GM23338 (cell line): ENCODE results near the gene ZNF892. TPM values are rescaled to one million over a fixed set of nuclear protein-coding genes. Genes with fewer than 3 reads are reported as not detected.

ENCODE experiments used
- ATAC-seq: fragments of 200-7000 bp; cut with Tn5 transposase; 3 replicates; pipeline ENCODE4 v1.9.1; 2020
- DNase-seq: peaks from one replicate; pipeline ENCODE4 v3.0.0-alpha.2; 2015; ENCODE audit warnings: low spot score
- H2AFZ ChIP-seq: fragments of 200-600 bp; sonication (generic); 2 replicates; pipeline ENCODE4 v1.8.0; 2016; ENCODE audit warnings: antibody characterized with exemption, mild to moderate bottlenecking, moderate library complexity
- H3F3A ChIP-seq: fragments of 200-600 bp; sonication (generic); replicated peaks from 2 replicates; pipeline ENCODE4 v1.8.0; 2017; ENCODE audit warnings: antibody characterized with exemption, mixed run types, low read depth
- H3K27ac ChIP-seq: fragments of 200-600 bp; sonication (generic); 2 replicates; pipeline ENCODE4 v1.6.1; 2016; ENCODE audit warnings: low read depth
- H3K27me3 ChIP-seq: fragments of 200-600 bp; sonication (generic); 2 replicates; pipeline ENCODE4 v1.8.0; 2016; ENCODE audit warnings: mild to moderate bottlenecking, mixed run types, moderate library complexity; ENCODE audit not compliant: insufficient read depth
- H3K36me3 ChIP-seq: fragments of 200-600 bp; sonication (generic); 2 replicates; pipeline ENCODE4 v1.8.0; 2016; ENCODE audit warnings: mild to moderate bottlenecking; ENCODE audit not compliant: insufficient read depth
- H3K4me1 ChIP-seq: fragments of 200-600 bp; sonication (generic); 2 replicates; pipeline ENCODE4 v1.8.0; 2016; ENCODE audit warnings: mild to moderate bottlenecking, moderate library complexity; ENCODE audit not compliant: insufficient read depth
- H3K4me2 ChIP-seq: fragments of 200-600 bp; sonication (generic); 2 replicates; pipeline ENCODE4 v1.7.1; 2017; ENCODE audit warnings: mixed run types
- H3K4me3 ChIP-seq: fragments of 200-600 bp; sonication (generic); 2 replicates; pipeline ENCODE4 v1.6.1; 2016; ENCODE audit warnings: mixed run types
- H3K79me2 ChIP-seq: fragments of 200-600 bp; sonication (generic); replicated peaks from 2 replicates; pipeline ENCODE4 v1.8.0; 2017; ENCODE audit warnings: mild to moderate bottlenecking; ENCODE audit not compliant: insufficient read depth
- H3K9me2 ChIP-seq: fragments of 200-600 bp; sonication (generic); 2 replicates; pipeline ENCODE4 v1.8.0; 2017; ENCODE audit not compliant: insufficient read depth
- H4K20me1 ChIP-seq: fragments of 200-600 bp; sonication (generic); replicated peaks from 2 replicates; pipeline ENCODE4 v1.8.0; 2017; ENCODE audit warnings: mild to moderate bottlenecking; ENCODE audit not compliant: insufficient read depth
- H3K27ac Mint-ChIP-seq: 2 replicates; pipeline ENCODE4 v1.8.0; 2020; ENCODE audit warnings: inconsistent platforms, mild to moderate bottlenecking, moderate library complexity, mixed read lengths
- H3K27me3 Mint-ChIP-seq: 3 replicates; pipeline ENCODE4 v1.8.0; 2022; ENCODE audit warnings: low read depth, mild to moderate bottlenecking, moderate library complexity, mixed read lengths, inconsistent platforms; ENCODE audit not compliant: insufficient read depth, poor library complexity
- H3K36me3 Mint-ChIP-seq: 3 replicates; pipeline ENCODE4 v1.8.0; 2021; ENCODE audit warnings: low read depth, mild to moderate bottlenecking, inconsistent platforms, moderate library complexity, mixed read lengths
- H3K4me1 Mint-ChIP-seq: 3 replicates; pipeline ENCODE4 v1.8.0; 2020; ENCODE audit warnings: mild to moderate bottlenecking, inconsistent platforms, mixed read lengths
- H3K4me3 Mint-ChIP-seq: 3 replicates; pipeline ENCODE4 v1.8.0; 2021; ENCODE audit warnings: moderate library complexity, mild to moderate bottlenecking, inconsistent platforms, mixed read lengths
- H3K9me3 Mint-ChIP-seq: 3 replicates; pipeline ENCODE4 v1.8.0; 2020; ENCODE audit warnings: moderate library complexity, mild to moderate bottlenecking, inconsistent platforms, mixed read lengths
- CREB1 ChIP-seq: fragments of 250-450 bp; sonication (Bioruptor Pico); IDR thresholded peaks from 2 replicates; pipeline ENCODE4 v1.5.0; 2020; ENCODE audit warnings: low read depth, mild to moderate bottlenecking, moderate library complexity
- EZH2 ChIP-seq: fragments of 200-600 bp; sonication (generic); IDR thresholded peaks from one replicate; pipeline ENCODE4 v1.8.0; 2017; ENCODE audit warnings: antibody characterized with exemption, mild to moderate bottlenecking, low read depth; ENCODE audit not compliant: unreplicated experiment
- EZH2phosphoT487 ChIP-seq: fragments of 200-600 bp; sonication (generic); IDR thresholded peaks from one replicate; pipeline ENCODE4 v1.8.1; 2018; ENCODE audit warnings: antibody characterized with exemption; ENCODE audit not compliant: unreplicated experiment
- JUNB ChIP-seq: IDR thresholded peaks from one replicate; pipeline ENCODE4 v1.6.1; 2016; ENCODE audit warnings: antibody characterized with exemption; ENCODE audit not compliant: unreplicated experiment
- NANOG ChIP-seq: IDR thresholded peaks from 2 replicates; pipeline ENCODE4 v1.6.1; 2016; ENCODE audit warnings: antibody characterized with exemption, borderline replicate concordance
- POLR2AphosphoS5 ChIP-seq: IDR thresholded peaks from 2 replicates; pipeline ENCODE4 v1.6.1; 2016; ENCODE audit warnings: antibody characterized with exemption, low read depth
- STAT1 ChIP-seq: IDR thresholded peaks from one replicate; pipeline ENCODE4 v1.6.1; 2016; ENCODE audit warnings: antibody characterized with exemption; ENCODE audit not compliant: unreplicated experiment
- ZNF114 ChIP-seq: fragments of 250-450 bp; sonication (Bioruptor Pico); IDR thresholded peaks from 2 replicates; pipeline ENCODE4 v1.5.0; 2020; ENCODE audit warnings: mild to moderate bottlenecking, moderate library complexity
- ZNF331 ChIP-seq: fragments of 250-450 bp; sonication (Bioruptor Pico); IDR thresholded peaks from 2 replicates; pipeline ENCODE4 v1.5.0; 2020; ENCODE audit warnings: low read depth, mild to moderate bottlenecking, moderate library complexity
- polyA plus RNA-seq: library from polyadenylated mRNA; unstranded; fragments of >200 nt; fragmentation: Nextera tagmentation; extraction: Ambion mirVana; gene quantifications from 2 replicates; pipeline ENCODE4 v1.2.1, GENCODE V29; 2016
- total RNA-seq: library from RNA; depleted of rRNA; stranded (reverse); fragments of >200 nt; shearing (Covaris generic); gene quantifications from 2 replicates; pipeline ENCODE4 v1.2.3, GENCODE V29; 2014
- TF ChIP-seq, protein P1 (sequence below): IDR thresholded peaks from one replicate; pipeline ENCODE4 v1.6.1; 2018; ENCODE audit warnings: antibody characterized with exemption; ENCODE audit not compliant: unreplicated experiment
- TF ChIP-seq, protein P2 (sequence below): fragments of 250-450 bp; sonication (Bioruptor Pico); IDR thresholded peaks from 2 replicates; pipeline ENCODE4 v1.5.0; 2020; ENCODE audit warnings: mild to moderate bottlenecking, moderate library complexity
- TF ChIP-seq, protein P3 (sequence below): IDR thresholded peaks from 2 replicates; pipeline ENCODE4 v1.6.1; 2016; ENCODE audit warnings: antibody characterized with exemption

Gene ZNF892
- total and polyA plus RNA-seq, 2 experiments from 2014 or later: 2.2 to 17.9 TPM

DNA sequence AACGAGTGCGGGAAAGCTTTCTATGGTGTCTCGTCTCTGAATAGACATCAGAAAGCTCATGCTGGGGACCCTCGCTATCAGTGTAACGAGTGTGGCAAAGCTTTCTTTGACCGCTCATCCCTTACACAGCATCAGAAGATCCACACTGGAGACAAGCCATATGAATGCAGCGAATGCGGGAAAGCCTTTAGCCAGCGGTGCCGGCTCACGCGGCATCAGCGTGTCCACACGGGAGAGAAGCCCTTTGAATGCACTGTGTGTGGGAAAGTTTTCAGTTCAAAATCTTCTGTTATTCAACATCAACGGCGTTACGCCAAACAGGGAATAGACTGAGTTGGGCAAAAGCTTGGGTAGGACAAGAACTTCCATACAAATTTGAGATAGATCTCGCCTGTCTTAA is 25.5 kb upstream of the ZNF892 start:
- no peaks in the 10 kb centered on the region for H3K4me1 ChIP-seq
- H3K36me3 ChIP-seq: no peaks in the 10 kb centered on the region
- no peak overlapping the region for H3K4me3 Mint-ChIP-seq
- no peak overlapping the region for H3K4me2 ChIP-seq
- no peak overlapping the region for H3K27ac Mint-ChIP-seq
- ATAC-seq (no peak), DNase-seq (no peak)
- H3K36me3 Mint-ChIP-seq: peaks cover 25% of the 10 kb centered on the region
- no peaks in the 10 kb centered on the region for H3F3A ChIP-seq
- H3K27ac ChIP-seq: no peak overlapping the region
- H3K4me3 ChIP-seq: no peak overlapping the region
- no peaks in the 10 kb centered on the region for H3K79me2 ChIP-seq
- no peaks in the 10 kb centered on the region for H3K27me3 Mint-ChIP-seq
- no peaks in the 10 kb centered on the region; the same call in 2 of the 3 replicates for H3K4me1 Mint-ChIP-seq
- H3K27me3 ChIP-seq: no peaks in the 10 kb centered on the region
- no peak overlapping the region for H2AFZ ChIP-seq
- H3K9me3 Mint-ChIP-seq: 0 out of 3 replicates have a peak, but pooled peaks cover 4% of the 10 kb centered on the region
- no peaks in the 10 kb centered on the region for H3K9me2 ChIP-seq
- H4K20me1 ChIP-seq: no peaks in the 10 kb centered on the region
- TF ChIP-seq JUNB: no peak
- TF ChIP-seq STAT1: no peak

DNA sequence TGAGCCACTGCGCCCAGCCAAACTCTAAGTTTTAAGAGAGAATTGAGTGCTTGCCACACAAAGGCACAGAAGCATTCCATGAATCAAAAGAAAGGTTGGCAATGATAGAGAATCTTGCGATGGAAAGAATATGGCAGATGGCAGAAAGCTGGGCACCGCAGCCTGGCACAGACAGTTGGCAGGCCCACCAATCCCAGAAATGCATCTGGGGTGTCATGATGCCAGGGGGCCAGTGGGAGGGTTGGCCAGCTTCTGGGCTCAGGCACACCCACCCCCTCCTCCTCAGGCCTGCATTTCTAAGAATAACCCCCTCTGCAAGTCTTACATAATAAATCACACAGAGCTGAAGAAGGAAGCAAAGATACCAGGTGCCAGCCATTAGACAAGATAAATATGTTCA is 22.1 kb upstream of the ZNF892 start:
- H3K9me2 ChIP-seq: no peaks in the 10 kb centered on the region
- Mint-ChIP-seq H3K27me3 (peaks cover 5% of the 10 kb centered on the region), H3K9me3 (0 out of 3 replicates have a peak, but pooled peaks cover 4% of the 10 kb centered on the region), H3K27ac (no peak overlapping the region), H3K4me3 (no peak overlapping the region), H3K36me3 (peaks cover 18% of the 10 kb centered on the region), H3K4me1 (no peaks in the 10 kb centered on the region; the same call in 2 of the 3 replicates)
- H3K4me3 ChIP-seq: no peak overlapping the region
- H3K27ac ChIP-seq: no peak overlapping the region
- DNase-seq (no peak), ATAC-seq (no peak)
- H3K4me2 ChIP-seq: no peak overlapping the region
- H2AFZ ChIP-seq: no peak overlapping the region
- H3F3A ChIP-seq: no peaks in the 10 kb centered on the region
- H4K20me1 ChIP-seq: no peaks in the 10 kb centered on the region
- H3K27me3 ChIP-seq: no peaks in the 10 kb centered on the region
- TF ChIP-seq EZH2: no peak
- no peak for TF ChIP-seq NANOG
- TF ChIP-seq JUNB: no peak
- TF ChIP-seq, protein P1, sequence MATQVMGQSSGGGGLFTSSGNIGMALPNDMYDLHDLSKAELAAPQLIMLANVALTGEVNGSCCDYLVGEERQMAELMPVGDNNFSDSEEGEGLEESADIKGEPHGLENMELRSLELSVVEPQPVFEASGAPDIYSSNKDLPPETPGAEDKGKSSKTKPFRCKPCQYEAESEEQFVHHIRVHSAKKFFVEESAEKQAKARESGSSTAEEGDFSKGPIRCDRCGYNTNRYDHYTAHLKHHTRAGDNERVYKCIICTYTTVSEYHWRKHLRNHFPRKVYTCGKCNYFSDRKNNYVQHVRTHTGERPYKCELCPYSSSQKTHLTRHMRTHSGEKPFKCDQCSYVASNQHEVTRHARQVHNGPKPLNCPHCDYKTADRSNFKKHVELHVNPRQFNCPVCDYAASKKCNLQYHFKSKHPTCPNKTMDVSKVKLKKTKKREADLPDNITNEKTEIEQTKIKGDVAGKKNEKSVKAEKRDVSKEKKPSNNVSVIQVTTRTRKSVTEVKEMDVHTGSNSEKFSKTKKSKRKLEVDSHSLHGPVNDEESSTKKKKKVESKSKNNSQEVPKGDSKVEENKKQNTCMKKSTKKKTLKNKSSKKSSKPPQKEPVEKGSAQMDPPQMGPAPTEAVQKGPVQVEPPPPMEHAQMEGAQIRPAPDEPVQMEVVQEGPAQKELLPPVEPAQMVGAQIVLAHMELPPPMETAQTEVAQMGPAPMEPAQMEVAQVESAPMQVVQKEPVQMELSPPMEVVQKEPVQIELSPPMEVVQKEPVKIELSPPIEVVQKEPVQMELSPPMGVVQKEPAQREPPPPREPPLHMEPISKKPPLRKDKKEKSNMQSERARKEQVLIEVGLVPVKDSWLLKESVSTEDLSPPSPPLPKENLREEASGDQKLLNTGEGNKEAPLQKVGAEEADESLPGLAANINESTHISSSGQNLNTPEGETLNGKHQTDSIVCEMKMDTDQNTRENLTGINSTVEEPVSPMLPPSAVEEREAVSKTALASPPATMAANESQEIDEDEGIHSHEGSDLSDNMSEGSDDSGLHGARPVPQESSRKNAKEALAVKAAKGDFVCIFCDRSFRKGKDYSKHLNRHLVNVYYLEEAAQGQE: no peak
- TF ChIP-seq, protein P2, sequence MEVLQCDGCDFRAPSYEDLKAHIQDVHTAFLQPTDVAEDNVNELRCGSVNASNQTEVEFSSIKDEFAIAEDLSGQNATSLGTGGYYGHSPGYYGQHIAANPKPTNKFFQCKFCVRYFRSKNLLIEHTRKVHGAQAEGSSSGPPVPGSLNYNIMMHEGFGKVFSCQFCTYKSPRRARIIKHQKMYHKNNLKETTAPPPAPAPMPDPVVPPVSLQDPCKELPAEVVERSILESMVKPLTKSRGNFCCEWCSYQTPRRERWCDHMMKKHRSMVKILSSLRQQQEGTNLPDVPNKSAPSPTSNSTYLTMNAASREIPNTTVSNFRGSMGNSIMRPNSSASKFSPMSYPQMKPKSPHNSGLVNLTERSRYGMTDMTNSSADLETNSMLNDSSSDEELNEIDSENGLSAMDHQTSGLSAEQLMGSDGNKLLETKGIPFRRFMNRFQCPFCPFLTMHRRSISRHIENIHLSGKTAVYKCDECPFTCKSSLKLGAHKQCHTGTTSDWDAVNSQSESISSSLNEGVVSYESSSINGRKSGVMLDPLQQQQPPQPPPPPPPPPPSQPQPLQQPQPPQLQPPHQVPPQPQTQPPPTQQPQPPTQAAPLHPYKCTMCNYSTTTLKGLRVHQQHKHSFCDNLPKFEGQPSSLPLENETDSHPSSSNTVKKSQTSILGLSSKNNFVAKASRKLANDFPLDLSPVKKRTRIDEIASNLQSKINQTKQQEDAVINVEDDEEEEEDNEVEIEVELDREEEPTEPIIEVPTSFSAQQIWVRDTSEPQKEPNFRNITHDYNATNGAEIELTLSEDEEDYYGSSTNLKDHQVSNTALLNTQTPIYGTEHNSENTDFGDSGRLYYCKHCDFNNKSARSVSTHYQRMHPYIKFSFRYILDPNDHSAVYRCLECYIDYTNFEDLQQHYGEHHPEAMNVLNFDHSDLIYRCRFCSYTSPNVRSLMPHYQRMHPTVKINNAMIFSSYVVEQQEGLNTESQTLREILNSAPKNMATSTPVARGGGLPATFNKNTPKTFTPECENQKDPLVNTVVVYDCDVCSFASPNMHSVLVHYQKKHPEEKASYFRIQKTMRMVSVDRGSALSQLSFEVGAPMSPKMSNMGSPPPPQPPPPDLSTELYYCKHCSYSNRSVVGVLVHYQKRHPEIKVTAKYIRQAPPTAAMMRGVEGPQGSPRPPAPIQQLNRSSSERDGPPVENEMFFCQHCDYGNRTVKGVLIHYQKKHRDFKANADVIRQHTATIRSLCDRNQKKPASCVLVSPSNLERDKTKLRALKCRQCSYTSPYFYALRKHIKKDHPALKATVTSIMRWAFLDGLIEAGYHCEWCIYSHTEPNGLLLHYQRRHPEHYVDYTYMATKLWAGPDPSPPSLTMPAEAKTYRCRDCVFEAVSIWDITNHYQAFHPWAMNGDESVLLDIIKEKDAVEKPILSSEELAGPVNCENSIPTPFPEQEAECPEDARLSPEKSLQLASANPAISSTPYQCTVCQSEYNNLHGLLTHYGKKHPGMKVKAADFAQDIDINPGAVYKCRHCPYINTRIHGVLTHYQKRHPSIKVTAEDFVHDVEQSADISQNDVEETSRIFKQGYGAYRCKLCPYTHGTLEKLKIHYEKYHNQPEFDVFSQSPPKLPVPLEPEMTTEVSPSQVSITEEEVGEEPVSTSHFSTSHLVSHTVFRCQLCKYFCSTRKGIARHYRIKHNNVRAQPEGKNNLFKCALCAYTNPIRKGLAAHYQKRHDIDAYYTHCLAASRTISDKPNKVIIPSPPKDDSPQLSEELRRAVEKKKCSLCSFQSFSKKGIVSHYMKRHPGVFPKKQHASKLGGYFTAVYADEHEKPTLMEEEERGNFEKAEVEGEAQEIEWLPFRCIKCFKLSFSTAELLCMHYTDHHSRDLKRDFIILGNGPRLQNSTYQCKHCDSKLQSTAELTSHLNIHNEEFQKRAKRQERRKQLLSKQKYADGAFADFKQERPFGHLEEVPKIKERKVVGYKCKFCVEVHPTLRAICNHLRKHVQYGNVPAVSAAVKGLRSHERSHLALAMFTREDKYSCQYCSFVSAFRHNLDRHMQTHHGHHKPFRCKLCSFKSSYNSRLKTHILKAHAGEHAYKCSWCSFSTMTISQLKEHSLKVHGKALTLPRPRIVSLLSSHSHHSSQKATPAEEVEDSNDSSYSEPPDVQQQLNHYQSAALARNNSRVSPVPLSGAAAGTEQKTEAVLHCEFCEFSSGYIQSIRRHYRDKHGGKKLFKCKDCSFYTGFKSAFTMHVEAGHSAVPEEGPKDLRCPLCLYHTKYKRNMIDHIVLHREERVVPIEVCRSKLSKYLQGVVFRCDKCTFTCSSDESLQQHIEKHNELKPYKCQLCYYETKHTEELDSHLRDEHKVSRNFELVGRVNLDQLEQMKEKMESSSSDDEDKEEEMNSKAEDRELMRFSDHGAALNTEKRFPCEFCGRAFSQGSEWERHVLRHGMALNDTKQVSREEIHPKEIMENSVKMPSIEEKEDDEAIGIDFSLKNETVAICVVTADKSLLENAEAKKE: no peak
- TF ChIP-seq ZNF331: no peak
- no peak for TF ChIP-seq POLR2AphosphoS5
- TF ChIP-seq EZH2phosphoT487: no peak
- no peak for TF ChIP-seq CREB1 (CRISPR knock-in tag)
- TF ChIP-seq, protein P3, sequence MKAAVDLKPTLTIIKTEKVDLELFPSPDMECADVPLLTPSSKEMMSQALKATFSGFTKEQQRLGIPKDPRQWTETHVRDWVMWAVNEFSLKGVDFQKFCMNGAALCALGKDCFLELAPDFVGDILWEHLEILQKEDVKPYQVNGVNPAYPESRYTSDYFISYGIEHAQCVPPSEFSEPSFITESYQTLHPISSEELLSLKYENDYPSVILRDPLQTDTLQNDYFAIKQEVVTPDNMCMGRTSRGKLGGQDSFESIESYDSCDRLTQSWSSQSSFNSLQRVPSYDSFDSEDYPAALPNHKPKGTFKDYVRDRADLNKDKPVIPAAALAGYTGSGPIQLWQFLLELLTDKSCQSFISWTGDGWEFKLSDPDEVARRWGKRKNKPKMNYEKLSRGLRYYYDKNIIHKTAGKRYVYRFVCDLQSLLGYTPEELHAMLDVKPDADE: no peak
- TF ChIP-seq STAT1: no peak
- TF ChIP-seq ZNF114 (CRISPR knock-in tag): no peak
- H3K36me3 ChIP-seq: no peaks in the 10 kb centered on the region
- no peaks in the 10 kb centered on the region for H3K79me2 ChIP-seq
- no peaks in the 10 kb centered on the region for H3K4me1 ChIP-seq
